HEK293T (cell line): ENCODE results near the gene IQSEC1.

ENCODE experiments used
- CTCF ChIA-PET: fragments of 350-600 bp; formaldehyde crosslinking; extraction: SDS; loops from one replicate; lab custom pipeline; 2021; ENCODE audit warnings: antibody characterized with exemption, inconsistent platforms; lab: Yijun Ruan, JAX
- POLR2A ChIA-PET: fragments of 350-600 bp; formaldehyde crosslinking; extraction: SDS; loops from one replicate; lab custom pipeline; 2020; ENCODE audit warnings: antibody characterized with exemption, inconsistent platforms; lab: Yijun Ruan, JAX
- DNase-seq: peaks from one replicate; pipeline ENCODE4 v3.0.0; 2012; ENCODE audit warnings: mixed read lengths; ENCODE audit errors: extremely low spot score
- ARNT ChIP-seq: fragments of 450-650 bp; IDR thresholded peaks from 2 replicates; pipeline ENCODE4 v1.6.1; 2017; ENCODE audit warnings: mild to moderate bottlenecking
- BHLHE40 ChIP-seq: fragments of 450-650 bp; IDR thresholded peaks from 2 replicates; pipeline ENCODE4 v1.6.1; 2016; ENCODE audit warnings: mild to moderate bottlenecking, moderate library complexity, borderline replicate concordance
- CTBP1 ChIP-seq: fragments of 450-650 bp; IDR thresholded peaks from 2 replicates; pipeline ENCODE4 v1.6.1; 2016; ENCODE audit warnings: borderline replicate concordance
- ELF4 ChIP-seq: fragments of 450-650 bp; IDR thresholded peaks from 2 replicates; pipeline ENCODE4 v1.6.1; 2017; ENCODE audit warnings: antibody characterized with exemption
- FOXA1 ChIP-seq: fragments of 450-650 bp; IDR thresholded peaks from 2 replicates; pipeline ENCODE4 v1.6.1; 2016; ENCODE audit warnings: mild to moderate bottlenecking
- FOXK2 ChIP-seq: fragments of 450-650 bp; IDR thresholded peaks from 2 replicates; pipeline ENCODE4 v1.6.1; 2016; ENCODE audit warnings: mild to moderate bottlenecking
- FOXM1 ChIP-seq: fragments of 450-650 bp; IDR thresholded peaks from 2 replicates; pipeline ENCODE4 v1.6.1; 2017; ENCODE audit warnings: mild to moderate bottlenecking, borderline replicate concordance
- HDGF ChIP-seq: fragments of 450-650 bp; IDR thresholded peaks from 2 replicates; pipeline ENCODE4 v1.6.1; 2017; ENCODE audit warnings: antibody characterized with exemption, borderline replicate concordance
- L3MBTL2 ChIP-seq: fragments of 450-650 bp; conservative IDR thresholded peaks from 2 replicates; pipeline ENCODE4 v1.6.1; 2016; ENCODE audit warnings: mild to moderate bottlenecking
- LEF1 ChIP-seq: fragments of 450-650 bp; IDR thresholded peaks from 2 replicates; pipeline ENCODE4 v1.6.1; 2017; ENCODE audit warnings: mild to moderate bottlenecking, borderline replicate concordance
- NFRKB ChIP-seq: fragments of 450-650 bp; IDR thresholded peaks from 2 replicates; pipeline ENCODE4 v1.6.1; 2016; ENCODE audit warnings: mild to moderate bottlenecking, moderate library complexity
- PKNOX1 ChIP-seq: fragments of 450-650 bp; IDR thresholded peaks from 2 replicates; pipeline ENCODE4 v1.6.1; 2016
- SP1 ChIP-seq: fragments of 450-650 bp; IDR thresholded peaks from 2 replicates; pipeline ENCODE4 v1.6.1; 2017
- SUZ12 ChIP-seq: fragments of 450-650 bp; IDR thresholded peaks from 2 replicates; pipeline ENCODE4 v1.6.1; 2016; ENCODE audit warnings: mild to moderate bottlenecking
- TARDBP ChIP-seq: fragments of 450-650 bp; IDR thresholded peaks from 2 replicates; pipeline ENCODE4 v1.6.1; 2016
- ZNF384 ChIP-seq: fragments of 450-650 bp; IDR thresholded peaks from 2 replicates; pipeline ENCODE4 v1.6.1; 2016

Gene IQSEC1

GRCh38 chr3:12944413-12944812, 128.8 kb downstream of the IQSEC1 start:
- CTCF ChIA-PET: no interaction called here
- DNase-seq: no peak
- TF ChIP-seq ZNF384 (no peak), SP1 (no peak), ARNT (no peak), LEF1 (no peak), ELF4 (no peak), NFRKB (no peak), L3MBTL2 (no peak), FOXM1 (no peak), BHLHE40 (no peak), PKNOX1 (no peak)

GRCh38 chr3:12943124-12944021, 129.9 kb downstream of the IQSEC1 start:
- TF ChIP-seq LEF1 (no peak), ZNF384 (no peak), ARNT (no peak), FOXK2 (no peak), FOXM1 (no peak), CTBP1 (no peak), ELF4 (no peak), TARDBP (no peak), NFRKB (no peak), HDGF (no peak), L3MBTL2 (no peak), SUZ12 (no peak), BHLHE40 (no peak), FOXA1 (no peak), PKNOX1 (no peak), SP1 (no peak)
- DNase-seq: no peak
- ChIA-PET CTCF (no interaction called here), POLR2A (no interaction called here)

More at GRCh38 chr3:12944413-12944812, 128.8 kb downstream of the IQSEC1 start:
- POLR2A ChIA-PET: no interaction called here

DNA sequence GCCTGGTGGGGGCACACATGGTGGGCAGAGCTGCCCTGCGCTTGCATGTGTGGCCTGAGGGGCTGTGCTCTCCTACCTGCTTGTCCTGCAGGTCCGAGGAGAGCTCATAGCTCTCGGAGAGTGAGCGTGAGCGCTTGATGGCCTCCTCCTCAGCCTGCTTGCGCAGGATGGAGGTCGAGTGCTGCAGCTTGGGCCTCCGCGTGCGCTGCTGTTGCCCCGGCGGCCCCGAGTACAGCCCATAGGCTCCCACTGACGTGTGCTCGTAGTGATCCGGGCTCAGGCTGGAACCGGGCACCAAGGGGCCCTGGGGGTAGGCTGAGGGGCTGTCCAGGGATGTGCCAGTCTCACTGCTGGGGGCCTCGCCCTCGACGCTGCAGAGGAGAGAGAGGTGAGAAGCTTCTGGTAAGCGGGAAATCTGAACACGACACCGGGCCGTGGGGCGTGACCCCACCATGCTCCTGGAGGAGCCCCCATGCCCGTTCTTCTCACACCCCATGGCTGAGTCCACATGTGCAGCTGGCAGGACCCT, 131.7 kb downstream of the IQSEC1 start:
- ChIA-PET POLR2A (no interaction called here), CTCF (no interaction called here)
- TF ChIP-seq CTBP1 (no peak), ARNT (no peak), NFRKB (no peak)
- DNase-seq: no peak

- TF ChIP-seq LEF1 (no peak), PKNOX1 (no peak), SUZ12 (no peak), NFRKB (no peak), CTBP1 (no peak), TARDBP (no peak), BHLHE40 (no peak), L3MBTL2 (no peak), FOXK2 (no peak), HDGF (no peak), FOXA1 (no peak), ZNF384 (no peak), ARNT (no peak), SP1 (no peak), ELF4 (no peak), FOXM1 (no peak)
- POLR2A ChIA-PET: no interaction called here
- DNase-seq: no peak
- CTCF ChIA-PET: no interaction called here
Observed at GRCh38 chr3:12940854-12941253, 132.4 kb downstream of the IQSEC1 start.

GRCh38 chr3:12939137-12939536, 134.1 kb downstream of the IQSEC1 start:
- POLR2A ChIA-PET: no interaction called here

More at GRCh38 chr3:12939137-12939536, 134.1 kb downstream of the IQSEC1 start:
- DNase-seq: no peak
- no peak for TF ChIP-seq SUZ12
- TF ChIP-seq SP1: no peak
- no peak for TF ChIP-seq HDGF
- no peak for TF ChIP-seq L3MBTL2
- TF ChIP-seq NFRKB: no peak
- TF ChIP-seq BHLHE40: no peak
- TF ChIP-seq ELF4: no peak
- no peak for TF ChIP-seq TARDBP
- no peak for TF ChIP-seq LEF1
- no peak for TF ChIP-seq PKNOX1
- no peak for TF ChIP-seq FOXA1
- TF ChIP-seq ARNT: no peak
- TF ChIP-seq ZNF384: no peak
- no peak for TF ChIP-seq CTBP1
- no peak for TF ChIP-seq FOXM1
- TF ChIP-seq FOXK2: no peak
- CTCF ChIA-PET: no interaction called here
